DMS53 treated with DMSO at 0.1 percent for 48 hours (cell line): ENCODE data around the gene RBM44.
"Not testable (repeated sequence)": the region's sequence is repeated elsewhere in the genome, so short reads cannot be mapped to it uniquely, and the experiment has no call there.

Source experiments
- DNase-seq: peaks from one replicate; lab custom pipeline; 2025; ENCODE audit not compliant: unreplicated experiment; lab: John Stamatoyannopoulos, UW

The RBM44 gene

DNA sequence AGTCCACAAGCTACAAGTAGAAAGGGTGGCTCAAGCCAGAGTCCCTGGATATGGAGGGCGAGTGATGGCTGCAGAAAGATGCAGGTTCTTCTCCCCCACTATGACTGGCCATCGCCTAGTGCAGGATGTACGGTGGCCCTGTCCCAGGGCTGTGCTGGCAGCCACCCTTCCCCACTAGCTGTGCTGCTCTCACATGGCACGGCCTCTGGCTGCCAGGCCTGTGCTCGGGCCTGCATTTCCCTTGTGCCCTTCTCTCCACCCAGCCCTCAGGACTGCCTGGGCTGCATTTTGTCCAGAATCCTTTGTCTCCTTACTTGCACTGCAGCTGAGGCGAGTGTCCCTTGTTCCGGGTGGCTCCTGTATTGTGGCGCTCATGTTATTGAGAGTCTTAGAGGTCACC lies 59.2 kb downstream of the RBM44 start:
- no peak for DNase-seq

- DNase-seq = peak; percentile 96
Measured at GRCh38 chr2:237858294-237859081, 59.9 kb downstream of the RBM44 start.

GRCh38 chr2:237859082-237859433 lies 60.5 kb downstream of the RBM44 start:
- DNase-seq = no peak

DNA sequence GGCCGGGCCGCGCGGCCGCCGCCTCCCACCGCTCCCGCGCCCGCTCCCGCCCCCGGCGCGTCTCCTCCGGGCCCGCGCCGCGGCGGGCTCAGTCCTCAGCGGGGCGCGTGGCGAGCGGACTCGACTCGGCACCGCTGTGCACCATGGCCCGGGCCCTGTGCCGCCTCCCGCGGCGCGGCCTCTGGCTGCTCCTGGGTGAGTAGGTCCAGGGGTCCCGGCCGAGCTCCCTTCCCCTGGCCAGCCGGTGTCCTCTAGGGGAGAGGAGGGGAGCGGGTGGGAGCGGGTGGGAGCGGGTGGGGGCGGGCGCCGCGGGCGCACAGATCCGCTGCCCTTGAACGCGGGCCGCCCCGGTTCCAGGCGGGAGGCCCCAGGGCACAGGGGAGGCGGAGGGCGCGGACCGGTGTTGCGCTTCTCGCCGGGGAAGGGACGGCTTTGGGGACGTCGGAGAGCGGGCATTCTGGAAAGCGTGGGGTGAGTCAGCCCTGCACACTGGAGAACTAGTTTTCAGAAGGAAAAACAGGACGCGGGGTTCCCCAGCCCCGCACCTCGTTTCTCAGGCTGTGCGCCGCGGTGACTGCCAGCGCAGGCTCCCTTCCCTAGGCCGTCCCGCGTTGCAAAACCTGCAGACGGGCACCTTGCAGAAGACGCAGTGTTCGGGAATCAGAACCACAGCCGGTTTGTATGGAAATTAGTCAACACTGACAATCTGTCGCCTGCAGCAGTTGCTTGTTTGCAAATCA lies 61.1 kb downstream of the RBM44 start, which contains the start of gene RAMP1:
TSS of gene RAMP1 (plus strand) at position 91 of the 740 bp plus-strand sequence. CDS start at position 144, 53 bp downstream.
- DNase-seq = peak; percentile 59

DNA sequence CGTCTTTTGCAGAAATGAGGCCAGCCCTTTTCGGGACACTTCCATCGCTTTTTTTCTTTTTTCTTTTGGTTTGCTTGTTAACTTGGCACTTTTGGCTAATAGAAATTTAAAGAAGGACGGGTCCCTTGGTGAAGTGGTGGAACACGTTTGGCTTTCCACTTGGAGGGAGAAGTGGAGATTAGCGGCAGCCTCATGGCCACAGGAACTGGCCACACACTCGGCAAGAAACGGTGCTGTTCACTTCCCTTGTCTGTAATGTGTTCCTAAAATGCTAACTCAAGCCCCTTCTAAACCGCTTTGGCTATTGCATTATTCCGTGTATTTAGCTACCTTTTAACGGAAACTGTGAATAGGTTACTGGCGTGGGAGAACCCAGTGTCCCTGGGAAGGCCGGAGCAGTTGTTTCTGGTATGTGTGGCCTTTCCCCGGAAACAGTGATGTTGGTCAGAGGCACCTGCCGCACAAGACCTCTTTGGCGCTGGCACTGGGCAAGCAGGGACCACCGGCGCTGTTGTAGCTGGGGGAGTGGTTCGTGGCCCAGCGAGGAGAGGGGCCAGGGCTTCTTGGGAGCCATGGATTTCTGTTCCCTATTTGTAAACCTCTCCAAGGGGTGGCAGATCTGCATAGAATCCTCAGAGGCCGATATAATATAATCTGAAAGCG lies 61.8 kb downstream of the RBM44 start:
- DNase-seq = peak; percentile 80

DNA sequence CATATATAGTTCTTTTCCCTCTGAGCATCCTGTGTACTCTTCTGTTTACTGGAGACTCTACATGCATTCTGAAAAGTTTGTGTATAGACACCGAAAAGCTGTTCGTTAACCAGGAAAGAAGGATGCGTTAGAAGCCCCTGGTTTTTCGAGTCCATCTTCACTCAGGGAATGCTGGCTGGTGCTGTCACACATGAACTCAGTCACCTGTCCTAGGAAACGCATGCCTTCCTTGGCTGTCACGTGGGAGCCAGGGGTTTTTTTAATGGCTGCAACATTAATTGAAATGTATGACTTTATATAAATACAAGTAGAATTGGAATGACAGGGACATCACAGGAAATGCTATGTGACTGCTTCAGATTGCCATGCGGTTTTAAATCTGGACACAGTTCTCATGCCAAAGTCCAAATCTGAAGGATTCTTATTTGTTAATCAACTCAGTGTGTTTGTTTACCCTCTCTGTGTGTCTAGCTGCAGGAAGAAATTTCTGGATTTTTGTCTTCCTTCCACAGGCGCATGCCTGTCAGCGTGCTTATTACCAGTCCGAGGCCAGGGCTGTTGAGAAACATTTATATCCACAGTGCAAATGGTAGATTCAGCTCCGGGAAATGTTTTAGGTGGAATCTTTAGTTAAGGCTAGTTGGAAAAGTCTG lies 63.4 kb downstream of the RBM44 start:
- DNase-seq = no peak

DNA sequence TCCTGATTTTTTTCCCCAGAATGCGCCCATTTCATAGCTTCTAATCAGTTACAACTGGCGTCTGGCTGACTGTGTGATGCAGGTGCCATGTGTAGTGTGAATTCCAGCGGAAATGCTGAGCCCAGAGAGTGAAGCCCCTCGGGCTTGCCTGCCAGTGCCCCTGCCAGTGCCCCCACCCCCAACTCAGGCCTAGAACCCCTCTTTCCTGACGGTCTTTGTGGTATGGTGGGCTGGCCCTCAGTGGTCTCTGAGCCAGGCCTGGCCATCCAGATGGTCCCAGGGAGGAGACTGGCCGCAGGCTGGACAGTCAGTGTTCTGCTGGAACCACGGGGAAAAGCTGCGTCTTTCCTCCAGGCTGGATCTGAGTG lies 63.9 kb downstream of the RBM44 start:
- DNase-seq = no peak

DNA sequence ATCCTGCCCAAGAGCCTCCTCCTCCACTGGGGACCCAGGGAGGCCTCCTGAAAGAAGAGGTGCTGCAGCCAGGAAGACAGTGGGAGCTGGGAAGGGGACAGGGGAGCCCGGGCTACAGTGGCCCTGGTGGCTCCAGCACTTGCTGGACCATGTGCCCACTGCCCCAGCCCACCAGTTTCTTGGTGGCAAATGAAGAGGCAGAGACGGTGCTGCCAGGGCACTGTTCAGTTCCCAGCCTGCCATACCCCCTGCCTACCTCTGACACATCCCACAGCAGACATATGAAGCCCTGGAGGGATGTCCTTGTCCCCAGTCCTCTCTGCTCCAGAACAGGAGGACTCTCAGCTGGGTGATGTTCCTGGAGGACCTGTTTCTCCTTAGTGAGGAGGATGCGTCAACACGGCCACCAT lies 64.5 kb downstream of the RBM44 start:
- no peak for DNase-seq

- DNase-seq = no peak
Measured at GRCh38 chr2:237863689-237864443, 65.3 kb downstream of the RBM44 start.

GRCh38 chr2:237864444-237864931 lies 65.9 kb downstream of the RBM44 start:
- no peak for DNase-seq

GRCh38 chr2:237864940-237865622 lies 66.5 kb downstream of the RBM44 start:
- DNase-seq = no peak

DNA sequence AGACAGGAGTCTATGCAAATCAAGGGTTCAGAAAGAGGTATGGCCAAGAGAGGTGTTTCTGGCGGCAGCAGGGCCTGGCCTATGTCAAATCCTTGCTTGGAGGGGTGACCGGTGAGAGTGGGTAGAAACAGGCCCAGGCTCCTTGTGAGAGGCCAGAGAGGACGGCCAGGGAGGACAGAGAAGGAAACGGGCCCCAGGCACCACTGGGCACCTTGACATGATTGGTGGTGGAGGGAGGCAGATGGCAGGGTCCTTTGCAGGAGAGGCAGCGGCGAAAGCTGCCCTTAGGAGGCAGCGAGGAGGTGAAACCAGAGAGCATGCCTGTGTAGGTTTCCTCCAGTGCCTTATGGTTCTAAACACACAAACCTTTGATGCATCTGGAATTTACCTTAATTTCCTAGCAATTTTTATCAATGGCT lies 67.1 kb downstream of the RBM44 start:
- DNase-seq = no peak

DNA sequence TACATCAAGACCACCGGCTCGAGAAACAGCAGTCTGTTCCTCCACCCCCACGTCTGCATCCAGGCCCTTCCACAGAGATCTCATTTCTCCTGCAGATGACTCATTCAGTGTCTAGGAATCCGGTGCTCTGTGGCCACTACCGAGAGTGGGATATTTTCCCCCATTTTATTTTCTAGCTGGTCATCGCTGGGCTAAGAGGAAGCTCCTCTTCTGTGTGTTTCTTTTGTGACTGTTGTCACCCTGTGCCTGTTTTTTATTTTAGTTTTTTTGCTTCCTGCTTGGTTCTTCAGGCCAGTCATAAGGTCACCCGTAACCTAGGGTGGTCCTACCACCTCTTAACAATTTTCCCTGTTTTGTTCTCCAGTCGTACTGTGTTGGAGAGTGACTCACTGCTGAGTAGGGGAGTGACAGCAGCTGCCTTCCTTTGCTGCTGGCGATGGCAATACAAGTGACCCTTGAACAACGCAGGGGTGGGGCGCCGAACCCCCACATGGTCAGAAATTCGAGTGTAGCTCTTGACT lies 67.6 kb downstream of the RBM44 start:
- no peak for DNase-seq

DNA sequence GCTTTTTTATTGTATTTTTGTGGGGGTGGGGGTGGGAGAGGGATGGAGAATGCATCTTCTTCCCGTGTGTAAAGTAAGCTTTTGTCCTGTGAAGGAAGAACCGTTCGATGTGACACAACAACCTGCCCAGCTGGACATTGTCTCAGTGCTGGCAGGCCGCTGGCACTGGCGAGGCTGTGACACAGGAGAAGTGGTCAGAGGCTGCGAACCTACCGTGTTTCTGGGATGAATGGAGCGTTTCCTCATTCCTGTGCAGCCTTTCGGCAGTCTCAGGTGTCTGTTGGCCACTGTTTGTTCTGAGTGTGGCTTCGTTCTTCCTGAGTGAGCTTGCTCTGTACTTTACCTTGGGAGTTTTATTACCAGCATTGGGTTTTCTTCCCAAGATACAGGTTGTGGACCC lies 68.9 kb downstream of the RBM44 start:
- DNase-seq = no peak

DNA sequence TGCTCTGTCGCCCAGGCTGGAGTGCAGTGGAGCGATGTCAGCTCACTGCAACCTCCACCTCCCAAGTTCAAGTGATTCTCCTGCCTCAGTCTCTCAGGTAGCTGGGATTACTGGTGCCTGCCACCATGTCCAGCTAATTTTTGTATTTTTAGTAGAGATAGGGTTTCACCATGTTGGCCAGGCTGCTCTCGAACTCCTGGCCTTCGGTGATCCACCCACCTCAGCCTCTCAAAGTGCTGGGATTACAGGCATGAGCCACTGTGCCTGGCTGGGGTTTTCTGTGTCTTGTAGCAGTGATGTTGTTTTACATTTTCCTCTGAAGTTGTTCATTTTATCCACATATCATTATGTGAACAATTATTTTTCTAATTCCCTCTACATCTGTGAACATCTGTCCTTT lies 69.5 kb downstream of the RBM44 start:
- not testable (repeated sequence) for DNase-seq

- no peak for DNase-seq
Measured at GRCh38 chr2:237868631-237869342, 70.2 kb downstream of the RBM44 start.

- no peak for DNase-seq
Measured at GRCh38 chr2:237869343-237870102, 70.9 kb downstream of the RBM44 start.

GRCh38 chr2:237870126-237870525 lies 71.5 kb downstream of the RBM44 start:
- no peak for DNase-seq
